HG03060 (cell line): Measurements from ENCODE around the gene HOXA7.

ENCODE experiments used
- ATAC-seq: cut with Tn5 transposase; IDR thresholded peaks from one replicate; pipeline ENCODE4 v1.9.1; 2021; ENCODE audit warnings: low read depth, moderate number of reproducible peaks; ENCODE audit not compliant: unreplicated experiment

Gene HOXA7

GRCh38 chr7:27194002-27194352, 37.5 kb upstream of the HOXA7 start:
- ATAC-seq, result no peak

- no peak for ATAC-seq
Measured at GRCh38 chr7:27193335-27194001, 37.0 kb upstream of the HOXA7 start.

GRCh38 chr7:27192546-27193334, 36.3 kb upstream of the HOXA7 start:
- ATAC-seq, result no peak

- no peak for ATAC-seq
Measured at GRCh38 chr7:27191833-27192545, 35.5 kb upstream of the HOXA7 start.

- ATAC-seq, result no peak
Measured at GRCh38 chr7:27191161-27191731, 34.8 kb upstream of the HOXA7 start.

- ATAC-seq, result no peak
Measured at GRCh38 chr7:27189997-27190748, 33.7 kb upstream of the HOXA7 start.

- ATAC-seq, result no peak
Measured at GRCh38 chr7:27189295-27189996, 33.0 kb upstream of the HOXA7 start.

- ATAC-seq, result no peak
Measured at GRCh38 chr7:27188386-27189294, 32.2 kb upstream of the HOXA7 start.

- no peak for ATAC-seq
Measured at GRCh38 chr7:27187475-27188385, 31.3 kb upstream of the HOXA7 start.

- ATAC-seq, result no peak
Measured at GRCh38 chr7:27186668-27187474, 30.4 kb upstream of the HOXA7 start.

GRCh38 chr7:27185854-27186667, 29.6 kb upstream of the HOXA7 start:
- no peak for ATAC-seq

GRCh38 chr7:27185013-27185853, 28.8 kb upstream of the HOXA7 start, which contains the start of gene HOXA11:
TSS of gene HOXA11 (minus strand) at chr7:27185232. CDS start at chr7:27185144, 88 bp downstream.
- ATAC-seq, result no peak

- ATAC-seq, result no peak
Measured at GRCh38 chr7:27184337-27185012, 28.0 kb upstream of the HOXA7 start.

GRCh38 chr7:27183682-27184336, 27.3 kb upstream of the HOXA7 start:
- ATAC-seq, result no peak
